Cardiac fibroblast (primary cell): ENCODE results near the gene RAB4B.

Experiments
- DNase-seq, 2 donors: peaks; one replicate each; pipeline versions ENCODE4 v3.0.0 to v3.0.0-alpha.2; 2010; ENCODE audit warnings: low read depth in 2 of 2
- H3K4me3 ChIP-seq, 2 donors: replicated peaks in 1 of 2; 1 replicate in 1 of 2; 2 replicates in 1 of 2; pipeline ENCODE4 v1.5.1; 2011; ENCODE audit warnings: low read depth in 2 of 2, low read length in 2 of 2, mild to moderate bottlenecking in 2 of 2, moderate library complexity in 1 of 2
- CTCF ChIP-seq: IDR thresholded peaks from one replicate; pipeline ENCODE4 v1.5.1; 2011; ENCODE audit warnings: low read depth, mild to moderate bottlenecking, low read length, inconsistent platforms

Gene RAB4B

GRCh38 chr19:40805258-40805868 is 27.3 kb downstream of the RAB4B start:
- H3K4me3 ChIP-seq, result no peak overlapping the region
- no peak for TF ChIP-seq CTCF
- DNase-seq, result no peak

- peak; percentile 94 for TF ChIP-seq CTCF
- DNase-seq, result peak; percentile 97 to 98
- H3K4me3 ChIP-seq, result peak overlapping the region in 1 of 2 donors; percentile 19
Observed at GRCh38 chr19:40806423-40807146, 28.5 kb downstream of the RAB4B start.

- no peak for DNase-seq
- no peak overlapping the region for H3K4me3 ChIP-seq
- peak; percentile 28 for TF ChIP-seq CTCF
Observed at GRCh38 chr19:40807147-40808020, 29.3 kb downstream of the RAB4B start.

- DNase-seq, result no peak
- no peak overlapping the region for H3K4me3 ChIP-seq
- no peak for TF ChIP-seq CTCF
Observed at GRCh38 chr19:40808021-40808325, 29.9 kb downstream of the RAB4B start.

GRCh38 chr19:40808497-40808896 is 30.4 kb downstream of the RAB4B start:
- no peak for DNase-seq
- TF ChIP-seq CTCF, result no peak
- H3K4me3 ChIP-seq, result no peak overlapping the region

GRCh38 chr19:40809358-40810086 is 31.5 kb downstream of the RAB4B start:
- DNase-seq, result no peak
- TF ChIP-seq CTCF, result no peak

More at GRCh38 chr19:40809358-40810086, 31.5 kb downstream of the RAB4B start:
- H3K4me3 ChIP-seq, result no peak overlapping the region
